Measurements from ENCODE around the gene INSYN1.
"Not testable (repeated sequence)": the region's sequence is repeated elsewhere in the genome, so short reads cannot be mapped to it uniquely, and the experiment has no call there.

GRCh38 chr15:73785256-73786014, 32.3 kb upstream of the INSYN1 start:
- not testable (repeated sequence) for TF ChIP-seq POLR2A (IDR thresholded peaks at IDR 0.05; ENCODE audit: low read length); GATA1 (IDR thresholded peaks at IDR 0.05; ENCODE audit: low read depth, low read length)
